Activated CD8-positive, alpha-beta memory T cell treated with anti-CD3 and anti-CD28 coated beads, Interleukin-2, amount 50 U/mL, for 1 hour (primary cell): ENCODE results near the gene CAMKK2.

Experiments
- DNase-seq: peaks from one replicate; pipeline ENCODE4 v3.0.0-alpha.2; 2020; ENCODE audit errors: extremely low read depth

The CAMKK2 gene

DNA sequence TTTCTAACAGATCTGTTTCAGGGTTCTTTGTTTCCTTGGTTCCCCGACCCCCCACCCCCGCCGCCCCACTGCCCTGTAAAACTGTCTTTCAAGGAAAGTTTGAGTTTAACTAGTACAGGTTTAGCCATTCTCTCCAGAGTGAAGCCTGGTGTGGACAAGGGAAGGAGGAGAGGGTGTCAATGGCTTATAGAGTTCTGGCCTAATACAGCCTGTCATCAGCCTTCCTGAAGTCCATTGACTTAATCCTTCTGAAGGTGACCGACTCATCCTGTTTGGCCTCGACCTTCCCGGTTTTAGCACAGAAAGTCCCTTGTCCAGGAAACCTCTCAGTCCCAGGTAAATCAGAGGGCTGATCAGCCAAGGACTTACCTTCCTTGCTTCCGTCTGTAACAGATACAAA lies 97.6 kb downstream of the CAMKK2 start:
- DNase-seq = no peak

DNA sequence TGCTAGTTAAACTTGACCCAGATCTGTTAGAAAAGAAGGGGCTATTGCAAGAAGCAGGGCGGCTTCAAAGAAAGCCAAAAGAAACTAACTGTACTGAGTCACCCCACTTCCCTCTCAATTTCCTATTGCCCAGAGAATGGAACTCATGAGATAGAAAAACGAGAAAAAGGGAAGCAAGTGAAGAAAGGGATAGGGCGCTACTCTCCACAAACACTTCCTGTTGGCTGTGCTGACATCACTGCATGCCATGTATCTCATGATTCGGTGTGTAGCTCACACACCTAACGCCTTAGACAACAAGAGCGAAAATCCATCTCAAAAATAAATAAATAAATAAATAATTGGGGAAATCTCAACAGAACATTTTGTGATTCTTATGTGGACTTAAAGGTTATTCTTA lies 99.6 kb downstream of the CAMKK2 start:
- no peak for DNase-seq

DNA sequence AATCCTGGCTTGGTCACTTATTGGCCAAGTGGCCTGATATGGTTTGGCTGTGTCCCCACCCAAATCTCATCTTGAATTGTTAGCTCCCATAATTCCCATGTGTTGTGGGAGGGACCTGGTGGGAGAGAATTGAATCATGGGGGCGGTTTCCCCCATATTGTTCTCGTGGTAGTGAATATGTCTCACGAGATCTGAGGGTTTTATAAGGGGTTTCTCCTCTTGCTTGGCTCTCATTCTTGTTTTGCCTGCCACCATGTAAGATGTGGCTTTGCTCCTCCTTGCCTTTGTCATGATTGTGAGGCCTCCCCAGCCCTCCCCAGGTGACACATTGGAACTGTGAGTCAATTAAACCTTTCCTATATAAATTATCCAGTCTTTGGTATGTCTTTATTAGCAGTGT lies 105.4 kb downstream of the CAMKK2 start:
- no peak for DNase-seq

DNA sequence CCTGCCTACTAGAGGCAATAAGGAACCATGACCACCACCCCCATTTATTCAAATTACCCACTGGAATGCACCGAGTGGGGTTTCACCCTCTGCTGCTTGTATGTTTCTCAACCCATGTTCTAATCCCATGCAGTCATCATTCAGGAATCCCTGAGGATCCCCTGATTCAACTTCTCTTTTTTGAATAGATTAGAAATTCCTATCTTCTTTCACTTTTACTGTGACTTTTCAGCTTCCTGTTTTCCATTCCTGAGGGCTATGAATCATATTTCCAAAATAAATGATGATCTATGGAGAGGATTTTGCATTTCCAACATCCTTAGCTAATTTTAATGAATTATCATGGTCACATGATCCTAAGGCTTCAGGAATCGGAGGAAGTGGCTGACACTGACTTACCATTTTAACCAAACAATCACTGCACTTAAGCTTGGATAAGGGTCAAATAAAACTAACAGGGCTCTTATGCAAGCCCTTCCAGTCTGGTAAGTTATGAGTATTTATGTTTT lies 105.9 kb downstream of the CAMKK2 start:
- no peak for DNase-seq

DNA sequence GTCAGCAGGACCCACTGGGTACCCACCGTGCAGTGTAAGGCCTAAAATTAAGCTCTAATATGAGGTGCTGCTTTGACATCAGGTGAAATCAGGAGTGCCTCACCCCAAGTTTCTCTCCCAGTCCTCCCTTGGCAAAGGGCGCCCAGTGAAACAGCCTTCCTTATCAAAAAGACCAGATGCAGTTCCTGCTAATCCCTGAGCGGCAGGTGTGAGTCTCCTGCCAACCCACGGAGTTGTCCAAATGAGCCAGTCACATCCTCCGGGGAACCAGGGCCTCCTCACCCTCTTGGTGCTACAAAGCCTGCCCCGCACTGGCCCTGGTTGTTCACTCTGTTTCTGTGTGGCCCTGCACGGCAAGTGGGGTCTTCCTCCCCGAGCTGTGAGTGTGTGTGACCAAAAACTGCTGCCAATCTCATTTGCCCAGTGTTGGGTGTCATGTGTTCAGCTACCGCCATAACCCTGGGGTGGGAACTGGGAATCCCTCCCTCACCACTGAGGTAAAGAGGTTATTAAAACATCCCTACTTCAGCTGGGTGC lies 106.8 kb downstream of the CAMKK2 start:
- no peak for DNase-seq

DNA sequence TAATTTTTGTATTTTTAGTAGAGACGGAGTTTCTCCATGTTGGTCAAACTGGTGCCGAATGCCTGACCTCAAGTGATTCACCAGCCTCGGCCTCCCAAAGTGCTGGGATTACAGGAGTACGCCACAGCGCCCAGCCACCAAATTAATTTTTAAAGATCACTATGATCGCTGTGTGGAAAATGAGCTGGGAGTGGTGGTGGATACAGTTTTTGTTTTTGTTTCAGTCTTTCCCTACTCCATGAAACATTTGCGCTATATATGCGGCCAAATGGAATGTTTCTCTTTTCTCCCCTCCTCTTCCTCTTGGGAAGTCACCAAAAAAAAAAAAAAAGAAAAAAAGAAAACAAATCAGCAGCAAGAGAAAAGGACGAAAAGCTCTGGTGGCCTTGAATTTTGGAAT lies 107.4 kb downstream of the CAMKK2 start:
- no peak for DNase-seq

DNA sequence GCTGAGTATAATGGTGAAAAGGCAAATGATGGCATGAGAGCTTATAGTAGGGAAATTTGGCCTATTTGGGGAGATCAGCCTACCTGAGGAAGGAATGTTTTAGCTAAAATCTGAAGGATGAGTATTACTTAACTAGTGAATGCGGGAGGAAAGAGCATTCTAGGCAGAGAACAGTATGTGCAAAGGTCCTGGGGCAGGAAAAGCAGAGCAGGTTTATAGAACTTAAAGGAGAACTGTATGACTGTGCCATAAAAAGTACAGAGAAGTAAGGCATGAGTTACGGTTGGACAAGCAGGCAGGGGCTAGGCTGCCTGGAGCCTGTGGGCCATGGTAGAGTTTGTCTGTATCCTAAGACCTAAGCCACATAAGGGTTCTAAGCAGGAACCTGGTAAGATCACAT lies 108.3 kb downstream of the CAMKK2 start:
- no peak for DNase-seq
